Activated CD8-positive, alpha-beta memory T cell treated with anti-CD3 and anti-CD28 coated beads for 24 hours (primary cell): ENCODE results near the gene GLUD1.
"Not testable (repeated sequence)": the region's sequence is repeated elsewhere in the genome, so short reads cannot be mapped to it uniquely, and the experiment has no call there.

Experiments
- DNase-seq: peaks from one replicate; pipeline ENCODE4 v3.0.0-alpha.2; 2020

Gene GLUD1

GRCh38 chr10:87089746-87090145 is 4.9 kb downstream of the GLUD1 start:
- no peak for DNase-seq

GRCh38 chr10:87085537-87085936 is 9.1 kb downstream of the GLUD1 start:
- no peak for DNase-seq

GRCh38 chr10:87084291-87084782 is 10.3 kb downstream of the GLUD1 start:
- not testable (repeated sequence) for DNase-seq

- not testable (repeated sequence) for DNase-seq
Observed at GRCh38 chr10:87083576-87084290, 10.9 kb downstream of the GLUD1 start.

- not testable (repeated sequence) for DNase-seq
Observed at GRCh38 chr10:87082219-87082618, 12.4 kb downstream of the GLUD1 start.

- DNase-seq = not testable (repeated sequence)
Observed at GRCh38 chr10:87081574-87081973, 13.1 kb downstream of the GLUD1 start.

- not testable (repeated sequence) for DNase-seq
Observed at GRCh38 chr10:87080621-87081020, 14.0 kb downstream of the GLUD1 start.

- DNase-seq = no peak
Observed at GRCh38 chr10:87079106-87079836, 15.4 kb downstream of the GLUD1 start.

GRCh38 chr10:87076421-87076820 is 18.2 kb downstream of the GLUD1 start:
- DNase-seq = not testable (repeated sequence)

- no peak for DNase-seq
Observed at GRCh38 chr10:87072449-87072848, 22.2 kb downstream of the GLUD1 start.

- DNase-seq = no peak
Observed at GRCh38 chr10:87068281-87068680, 26.4 kb downstream of the GLUD1 start.

GRCh38 chr10:87066865-87067264 is 27.8 kb downstream of the GLUD1 start:
- no peak for DNase-seq

GRCh38 chr10:87066178-87066577 is 28.5 kb downstream of the GLUD1 start:
- DNase-seq = no peak

- no peak for DNase-seq
Observed at GRCh38 chr10:87064651-87065050, 30.0 kb downstream of the GLUD1 start.

GRCh38 chr10:87060280-87060928 is 34.2 kb downstream of the GLUD1 start:
- DNase-seq = no peak

GRCh38 chr10:87059401-87059800 is 35.2 kb downstream of the GLUD1 start:
- no peak for DNase-seq

GRCh38 chr10:87058171-87058570 is 36.5 kb downstream of the GLUD1 start:
- no peak for DNase-seq

GRCh38 chr10:87054373-87055295 is 40.0 kb downstream of the GLUD1 start:
- DNase-seq = no peak

GRCh38 chr10:87053577-87054181 is 41.0 kb downstream of the GLUD1 start:
- no peak for DNase-seq

GRCh38 chr10:87053111-87053510 is 41.5 kb downstream of the GLUD1 start:
- no peak for DNase-seq

GRCh38 chr10:87045434-87045938 is 49.2 kb downstream of the GLUD1 start:
- DNase-seq = no peak

- not testable (repeated sequence) for DNase-seq
Observed at GRCh38 chr10:87043579-87043978, 51.1 kb downstream of the GLUD1 start.
